GM21515 (cell line): Measurements from ENCODE around the gene HINT1.
"Not testable (repeated sequence)": the region's sequence is repeated elsewhere in the genome, so short reads cannot be mapped to it uniquely, and the experiment has no call there.

Source experiments
- ATAC-seq: cut with Tn5 transposase; IDR thresholded peaks from one replicate; pipeline ENCODE4 v1.9.1; 2021; ENCODE audit not compliant: unreplicated experiment

The HINT1 gene

GRCh38 chr5:131165119-131165727, at the start of gene HINT1:
TSS of gene HINT1 (minus strand) at chr5:131165256. CDS start at chr5:131165205, 51 bp downstream.
- peak; percentile 83 for ATAC-seq

- ATAC-seq: no peak
Measured at GRCh38 chr5:131214609-131215227, 49.7 kb upstream of the HINT1 start.

GRCh38 chr5:131212471-131213021, 47.5 kb upstream of the HINT1 start:
- peak; percentile 46 for ATAC-seq

GRCh38 chr5:131211669-131212068, 46.6 kb upstream of the HINT1 start:
- no peak for ATAC-seq

- no peak for ATAC-seq
Measured at GRCh38 chr5:131210151-131210510, 45.1 kb upstream of the HINT1 start.

GRCh38 chr5:131209506-131210150, 44.6 kb upstream of the HINT1 start:
- peak; percentile 87 for ATAC-seq

GRCh38 chr5:131209175-131209505, 44.1 kb upstream of the HINT1 start:
- ATAC-seq: no peak

- no peak for ATAC-seq
Measured at GRCh38 chr5:131206772-131207171, 41.7 kb upstream of the HINT1 start.

- ATAC-seq: no peak
Measured at GRCh38 chr5:131206061-131206460, 41.0 kb upstream of the HINT1 start.

- no peak for ATAC-seq
Measured at GRCh38 chr5:131204964-131205363, 39.9 kb upstream of the HINT1 start.

- no peak for ATAC-seq
Measured at GRCh38 chr5:131200560-131200959, 35.5 kb upstream of the HINT1 start.

- no peak for ATAC-seq
Measured at GRCh38 chr5:131198625-131199024, 33.6 kb upstream of the HINT1 start.

GRCh38 chr5:131196331-131196730, 31.3 kb upstream of the HINT1 start:
- no peak for ATAC-seq

GRCh38 chr5:131195696-131196095, 30.6 kb upstream of the HINT1 start:
- no peak for ATAC-seq

GRCh38 chr5:131194725-131195124, 29.7 kb upstream of the HINT1 start:
- no peak for ATAC-seq

GRCh38 chr5:131193897-131194296, 28.8 kb upstream of the HINT1 start:
- ATAC-seq: not testable (repeated sequence)

GRCh38 chr5:131193106-131193505, 28.1 kb upstream of the HINT1 start:
- ATAC-seq: no peak

GRCh38 chr5:131186561-131187256, 21.7 kb upstream of the HINT1 start:
- ATAC-seq: no peak

- ATAC-seq: no peak
Measured at GRCh38 chr5:131185523-131186104, 20.6 kb upstream of the HINT1 start.

GRCh38 chr5:131182839-131183238, 17.8 kb upstream of the HINT1 start:
- ATAC-seq: no peak

- no peak for ATAC-seq
Measured at GRCh38 chr5:131180407-131180806, 15.4 kb upstream of the HINT1 start.
